Measurements from ENCODE around the gene TMEM154.

TMEM154 gene

GRCh38 chr4:152633118-152633517 lies 46.7 kb downstream of the TMEM154 start:
- H3K4me1 Mint-ChIP-seq: peaks cover 10% of the 10 kb centered on the region
- no peak overlapping the region for H3K27ac Mint-ChIP-seq
- H3K4me3 Mint-ChIP-seq: no peak overlapping the region
- H3K36me3 Mint-ChIP-seq: peaks cover 9% of the 10 kb centered on the region
- no peaks in the 10 kb centered on the region for H3K9me3 Mint-ChIP-seq
- H3K27me3 Mint-ChIP-seq: no peaks in the 10 kb centered on the region

- Mint-ChIP-seq H3K9me3 (no peaks in the 10 kb centered on the region), H3K4me3 (no peak overlapping the region), H3K36me3 (peaks cover 4% of the 10 kb centered on the region), H3K27ac (no peak overlapping the region), H3K4me1 (no peaks in the 10 kb centered on the region), H3K27me3 (no peaks in the 10 kb centered on the region)
Measured at GRCh38 chr4:152630324-152630723, 49.5 kb downstream of the TMEM154 start.

DNA sequence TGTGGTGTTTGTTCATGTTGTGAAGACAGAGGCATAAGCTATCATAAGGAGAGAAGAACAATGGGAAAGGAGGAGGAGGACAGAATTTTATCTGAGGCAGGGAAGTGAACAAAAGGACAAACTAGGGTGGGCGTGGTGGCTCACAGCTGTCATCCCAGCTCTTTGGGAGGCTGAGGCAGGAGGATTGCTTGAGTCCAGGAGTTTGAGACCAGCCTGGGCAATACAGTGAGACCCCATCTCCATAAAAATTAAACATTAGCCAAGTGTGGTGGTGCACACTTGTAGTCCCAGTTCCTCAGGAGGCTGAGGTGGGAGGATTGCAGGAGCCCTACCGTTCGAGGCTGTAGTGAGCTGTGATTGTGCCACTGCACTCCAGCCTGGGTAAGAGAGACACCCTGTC lies 49.9 kb downstream of the TMEM154 start:
- Mint-ChIP-seq H3K4me1 (no peaks in the 10 kb centered on the region), H3K4me3 (no peak overlapping the region), H3K36me3 (peaks cover 6% of the 10 kb centered on the region), H3K27me3 (no peaks in the 10 kb centered on the region), H3K27ac (no peak overlapping the region), H3K9me3 (no peaks in the 10 kb centered on the region)

DNA sequence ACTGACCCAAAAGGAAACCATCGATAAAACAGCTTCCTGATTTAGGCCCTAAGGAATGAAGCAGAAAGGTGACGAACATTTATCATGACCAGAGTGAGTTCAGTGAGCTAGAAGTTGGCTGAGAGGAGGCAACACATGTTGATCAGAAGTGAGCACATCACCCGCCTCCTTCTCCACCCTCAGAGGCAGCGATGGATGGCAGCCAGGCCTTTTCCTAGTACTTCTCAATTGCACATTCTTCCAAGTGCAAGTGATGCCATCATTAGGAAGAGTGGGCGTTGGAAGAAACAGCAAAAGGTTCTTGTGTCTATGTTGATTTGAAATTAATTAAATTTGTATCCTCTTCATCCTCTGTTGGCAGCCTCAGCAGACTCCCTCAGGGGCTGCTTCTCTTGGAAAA lies 51.7 kb downstream of the TMEM154 start:
- H3K9me3 Mint-ChIP-seq: no peaks in the 10 kb centered on the region
- H3K36me3 Mint-ChIP-seq: peaks cover 6% of the 10 kb centered on the region
- H3K4me1 Mint-ChIP-seq: no peaks in the 10 kb centered on the region
- no peak overlapping the region for H3K27ac Mint-ChIP-seq
- no peak overlapping the region for H3K4me3 Mint-ChIP-seq
- H3K27me3 Mint-ChIP-seq: no peaks in the 10 kb centered on the region

- H3K4me1 Mint-ChIP-seq: no peaks in the 10 kb centered on the region
- no peak overlapping the region for H3K4me3 Mint-ChIP-seq
- no peaks in the 10 kb centered on the region for H3K27me3 Mint-ChIP-seq
- no peak overlapping the region for H3K27ac Mint-ChIP-seq
- no peaks in the 10 kb centered on the region for H3K9me3 Mint-ChIP-seq
- H3K36me3 Mint-ChIP-seq: peaks cover 6% of the 10 kb centered on the region
Measured at GRCh38 chr4:152626790-152627189, 53.0 kb downstream of the TMEM154 start.

DNA sequence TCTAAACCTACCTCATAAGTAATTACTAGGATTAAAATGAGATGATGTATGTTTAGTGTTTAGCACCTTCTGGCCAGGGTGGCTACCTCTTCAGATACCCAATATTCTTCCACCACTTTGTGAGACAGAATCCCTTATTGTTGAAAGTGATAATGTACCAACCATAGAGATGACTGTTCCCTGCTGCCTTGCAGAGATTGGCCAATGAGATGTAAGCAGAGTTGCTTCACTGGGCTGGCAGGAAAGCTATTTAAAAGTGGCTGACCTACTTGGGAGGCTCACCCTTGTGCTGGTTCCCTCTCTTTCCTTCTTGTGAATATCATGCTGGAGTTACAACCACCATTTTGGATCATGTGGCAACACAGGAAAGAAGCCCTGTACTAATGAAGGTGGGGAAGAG lies 58.9 kb downstream of the TMEM154 start:
- H3K4me3 Mint-ChIP-seq: no peak overlapping the region
- peaks cover 2% of the 10 kb centered on the region for H3K27me3 Mint-ChIP-seq
- H3K4me1 Mint-ChIP-seq: no peaks in the 10 kb centered on the region
- peaks cover 3% of the 10 kb centered on the region for H3K36me3 Mint-ChIP-seq
- no peaks in the 10 kb centered on the region for H3K9me3 Mint-ChIP-seq
- no peak overlapping the region for H3K27ac Mint-ChIP-seq

- Mint-ChIP-seq H3K27me3 (peaks cover 2% of the 10 kb centered on the region), H3K27ac (no peak overlapping the region), H3K4me3 (no peak overlapping the region), H3K36me3 (peaks cover 3% of the 10 kb centered on the region), H3K9me3 (no peaks in the 10 kb centered on the region), H3K4me1 (no peaks in the 10 kb centered on the region)
Measured at GRCh38 chr4:152620218-152620617, 59.6 kb downstream of the TMEM154 start.

- no peaks in the 10 kb centered on the region for H3K4me1 Mint-ChIP-seq
- peaks cover 3% of the 10 kb centered on the region for H3K27me3 Mint-ChIP-seq
- no peaks in the 10 kb centered on the region for H3K9me3 Mint-ChIP-seq
- H3K27ac Mint-ChIP-seq: no peak overlapping the region
- H3K36me3 Mint-ChIP-seq: no peaks in the 10 kb centered on the region
- no peak overlapping the region for H3K4me3 Mint-ChIP-seq
Measured at GRCh38 chr4:152619556-152619955, 60.2 kb downstream of the TMEM154 start.

- Mint-ChIP-seq H3K9me3 (no peaks in the 10 kb centered on the region), H3K27me3 (peaks cover 8% of the 10 kb centered on the region), H3K4me3 (no peak overlapping the region), H3K4me1 (no peaks in the 10 kb centered on the region), H3K36me3 (no peaks in the 10 kb centered on the region), H3K27ac (no peak overlapping the region)
Measured at GRCh38 chr4:152618971-152619370, 60.8 kb downstream of the TMEM154 start.

DNA sequence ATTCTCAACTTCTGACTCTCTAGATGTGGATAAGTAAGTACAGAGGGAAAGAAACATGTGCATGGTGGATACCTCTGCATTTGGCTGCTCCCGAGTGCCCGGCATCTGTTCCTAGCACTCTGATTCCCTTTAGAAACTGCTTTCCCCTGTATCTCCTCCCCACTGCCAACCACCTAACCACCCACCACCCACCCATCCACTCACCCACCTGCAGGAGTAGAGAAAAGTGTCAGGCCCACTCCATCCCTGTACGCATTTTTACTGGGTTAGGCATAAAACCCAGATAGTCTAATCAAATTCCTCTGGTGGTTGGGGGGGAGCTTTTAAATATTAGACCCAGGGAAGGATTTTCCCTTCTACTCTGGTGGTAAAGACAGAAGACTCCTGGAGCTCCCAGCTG lies 63.0 kb downstream of the TMEM154 start:
- no peak overlapping the region for H3K27ac Mint-ChIP-seq
- H3K4me1 Mint-ChIP-seq: no peaks in the 10 kb centered on the region
- no peaks in the 10 kb centered on the region for H3K36me3 Mint-ChIP-seq
- H3K4me3 Mint-ChIP-seq: no peak overlapping the region
- H3K27me3 Mint-ChIP-seq: peaks cover 10% of the 10 kb centered on the region
- no peaks in the 10 kb centered on the region for H3K9me3 Mint-ChIP-seq

GRCh38 chr4:152613841-152614721 lies 65.7 kb downstream of the TMEM154 start:
- Mint-ChIP-seq H3K4me3 (no peak overlapping the region), H3K4me1 (no peaks in the 10 kb centered on the region), H3K27me3 (peaks cover 10% of the 10 kb centered on the region), H3K36me3 (no peaks in the 10 kb centered on the region), H3K27ac (no peak overlapping the region), H3K9me3 (no peaks in the 10 kb centered on the region)

DNA sequence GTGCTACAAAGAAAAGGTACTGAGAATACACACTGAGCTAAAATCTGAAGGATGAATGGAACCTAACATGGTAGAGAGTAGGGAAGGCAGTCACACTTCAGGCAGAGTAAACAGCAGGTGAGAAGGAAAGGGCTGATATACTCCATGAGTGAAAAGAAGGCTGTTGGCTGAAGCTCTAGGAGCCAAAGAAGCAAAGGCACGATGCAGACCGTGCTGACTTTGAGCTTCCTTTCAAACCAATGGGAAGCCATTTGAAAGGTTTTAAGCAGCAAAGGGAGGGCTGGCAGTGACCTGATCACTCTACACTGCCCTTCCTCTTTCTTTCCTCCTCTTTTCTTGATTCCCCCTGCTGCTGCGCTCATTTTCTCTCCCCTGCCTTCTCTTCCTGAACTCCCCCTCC lies 66.4 kb downstream of the TMEM154 start:
- Mint-ChIP-seq H3K27ac (no peak overlapping the region), H3K4me3 (no peak overlapping the region)

DNA sequence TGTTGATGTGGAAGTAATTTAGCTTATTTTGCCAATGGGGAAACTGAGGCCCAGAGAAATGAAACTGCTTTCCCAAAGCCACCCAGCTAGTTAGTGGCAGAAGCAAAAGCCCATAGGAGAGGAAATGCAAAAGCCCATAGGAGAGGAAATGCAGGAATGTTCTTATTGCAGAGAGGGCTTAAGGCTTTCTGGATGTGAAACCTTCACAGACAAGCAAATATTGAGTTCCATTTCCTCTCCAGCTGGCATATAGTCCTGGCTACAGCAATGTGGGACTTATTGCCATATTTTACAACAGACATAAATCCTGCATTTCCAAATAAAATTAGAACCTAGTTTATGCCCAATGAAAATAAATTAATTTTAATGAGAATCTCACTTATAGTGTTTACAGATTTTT lies 69.7 kb downstream of the TMEM154 start:
- no peak overlapping the region for H3K4me3 Mint-ChIP-seq
- no peaks in the 10 kb centered on the region for H3K36me3 Mint-ChIP-seq
- H3K9me3 Mint-ChIP-seq: no peaks in the 10 kb centered on the region
- no peak overlapping the region for H3K27ac Mint-ChIP-seq
- H3K27me3 Mint-ChIP-seq: peaks cover 7% of the 10 kb centered on the region
- no peaks in the 10 kb centered on the region for H3K4me1 Mint-ChIP-seq

More for the DNA sequence above, 66.4 kb downstream of the TMEM154 start:
- H3K9me3 Mint-ChIP-seq: no peaks in the 10 kb centered on the region
- no peaks in the 10 kb centered on the region for H3K36me3 Mint-ChIP-seq
- peaks cover 10% of the 10 kb centered on the region for H3K27me3 Mint-ChIP-seq
- H3K4me1 Mint-ChIP-seq: no peaks in the 10 kb centered on the region

GRCh38 chr4:152609481-152609880 lies 70.3 kb downstream of the TMEM154 start:
- Mint-ChIP-seq H3K27me3 (peaks cover 6% of the 10 kb centered on the region), H3K27ac (no peak overlapping the region), H3K36me3 (no peaks in the 10 kb centered on the region)

GRCh38 chr4:152607178-152607577 lies 72.6 kb downstream of the TMEM154 start:
- Mint-ChIP-seq H3K36me3 (peaks cover 2% of the 10 kb centered on the region), H3K4me3 (no peak overlapping the region), H3K9me3 (no peaks in the 10 kb centered on the region), H3K4me1 (no peaks in the 10 kb centered on the region), H3K27me3 (no peaks in the 10 kb centered on the region), H3K27ac (no peak overlapping the region)

More at GRCh38 chr4:152609481-152609880, 70.3 kb downstream of the TMEM154 start:
- H3K4me3 Mint-ChIP-seq: no peak overlapping the region
- H3K4me1 Mint-ChIP-seq: no peaks in the 10 kb centered on the region
- no peaks in the 10 kb centered on the region for H3K9me3 Mint-ChIP-seq

DNA sequence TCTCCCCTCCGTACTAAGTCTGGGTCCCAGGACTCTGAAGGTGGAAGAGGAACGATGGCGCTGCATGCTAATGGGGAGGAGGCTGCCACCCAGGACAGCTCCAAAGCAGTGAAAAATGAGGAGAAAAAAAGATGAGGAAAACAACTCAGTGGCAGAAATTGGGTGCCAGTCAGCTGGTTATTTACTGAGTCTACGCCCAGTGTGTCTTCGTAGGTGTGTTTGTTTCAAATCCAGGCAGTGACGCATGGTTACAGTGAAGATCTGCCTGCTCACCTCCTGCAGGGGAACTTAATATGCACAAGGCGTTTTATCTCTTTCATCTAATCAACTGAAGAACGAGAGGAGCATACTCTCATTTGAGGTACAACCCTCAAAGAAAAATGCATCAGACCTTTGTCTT lies 73.0 kb downstream of the TMEM154 start:
- no peak overlapping the region for H3K27ac Mint-ChIP-seq
- no peaks in the 10 kb centered on the region for H3K27me3 Mint-ChIP-seq
- H3K9me3 Mint-ChIP-seq: no peaks in the 10 kb centered on the region
- H3K4me3 Mint-ChIP-seq: no peak overlapping the region
- H3K4me1 Mint-ChIP-seq: no peaks in the 10 kb centered on the region
- H3K36me3 Mint-ChIP-seq: peaks cover 2% of the 10 kb centered on the region

Data from activated naive CD4-positive, alpha-beta T cell treated with anti-CD3 and anti-CD28 coated beads, Interleukin-2, amount 50 U/mL, for 24 hours (primary cell).